ENCODE results near the gene RABGAP1L.

- TF ChIP-seq CTCF (IDR thresholded peaks at IDR 0.05 in 8 of 11, conservative IDR thresholded peaks at IDR 0.05 in 3 of 11) (no peak), POLR2A (IDR thresholded peaks at IDR 0.05) (no peak)
Observed at GRCh38 chr1:174701565-174701964, 542.2 kb downstream of the RABGAP1L start.

Data from spleen (tissue), 7 donors.